ENCODE data around the gene TAGAP. TPM values are rescaled to one million over a fixed set of nuclear protein-coding genes. Genes with fewer than 3 reads are reported as not detected.

TAGAP gene
- total and polyA plus RNA-seq, 10 of the 15 experiments (the other 5 are each of a cell fraction or from before 2014, with no cell fraction given): 5.3 to 27.4 (median 18.9) TPM

- H3K79me2 ChIP-seq (ENCODE audit: control insufficient read depth, insufficient read depth, low read length): no peaks in the 10 kb centered on the region
- no peaks in the 10 kb centered on the region for H3K36me3 ChIP-seq (ENCODE audit: control insufficient read depth in 2 of 2, insufficient read depth in 2 of 2, low read length in 1 of 2)
- no peak overlapping the region for H3K4me3 ChIP-seq
- no peak for ATAC-seq
- in situ Hi-C loops (cut with MboI): no loop called here
- FAIRE-seq: no peak
- CTCF ChIA-PET: interaction anchor here (0.5 to 1.5 kb wide), 4 partner anchors 9 to 66 kb away, joined by 3 to 6 read pairs (median 3); no protein-coding TSS in a partner anchor
- H3K9me3 ChIP-seq (replicated peaks; ENCODE audit: control insufficient read depth, insufficient read depth, low read length): no peaks in the 10 kb centered on the region; the same call in 2 of the 3 replicates
- no TSS peak for BruUV-seq (replicated peaks)
- no peaks in the 10 kb centered on the region for H4K20me1 ChIP-seq (ENCODE audit: control insufficient read depth, insufficient read depth)
- SMC1A ChIA-PET (ENCODE audit: uncharacterized antibody, unreplicated experiment): interaction anchor here (0.8 to 3.9 kb wide), 9 partner anchors 11 to 34 kb away, joined by 3 to 19 read pairs (median 4); partner anchors contain the start of gene TAGAP
- WGBS (ENCODE audit: insufficient coverage, insufficient replicate concordance, low lambda C conversion rate, missing lambda C conversion rate): 43% methylated on average over 2 of the region's 2 CpGs
- POLR2A ChIA-PET: interaction anchor here (1.0 to 1.5 kb wide), 7 partner anchors 9 to 35 kb away, joined by 3 to 5 read pairs (median 4); partner anchors contain the start of gene TAGAP
- no peak overlapping the region for H3K9ac ChIP-seq (ENCODE audit: control insufficient read depth, insufficient read depth, low read length)
- no peaks in the 10 kb centered on the region for H3K4me1 ChIP-seq (ENCODE audit: control insufficient read depth, insufficient read depth, low read length)
- peaks cover 0 to 5% of the 10 kb centered on the region in 2 experiments; a peak in 2 of 4 replicates for H3K27me3 ChIP-seq (replicated peaks in 1 of 2; ENCODE audit: control insufficient read depth in 2 of 2, insufficient read depth in 2 of 2, low read length in 1 of 2)
- H2AFZ ChIP-seq (ENCODE audit: control insufficient read depth, low read depth, low read length): no peak overlapping the region
- no peak overlapping the region for H3K27ac ChIP-seq (ENCODE audit: control insufficient read depth, insufficient read depth)
- intact Hi-C loops (cut with micrococcal nuclease; ENCODE audit: unreplicated experiment): no loop called here
- no peak overlapping the region for H3K4me2 ChIP-seq (ENCODE audit: control insufficient read depth, insufficient read depth)
- RAD21 ChIA-PET (ENCODE audit: unreplicated experiment): interaction anchor here (0.8 to 1.5 kb wide), 4 partner anchors 29 to 66 kb away, joined by 3 to 5 read pairs (median 4); partner anchors contain the start of gene TAGAP
- DNase-seq (ENCODE audit: low read depth, low spot score): no peak
- TF ChIP-seq MTA2 (IDR thresholded peaks at IDR 0.05; ENCODE audit: low read depth) (no peak), E2F4 (IDR thresholded peaks at IDR 0.05; ENCODE audit: low read depth, low read length) (no peak), E4F1 (IDR thresholded peaks at IDR 0.05; ENCODE audit: borderline replicate concordance, partially characterized antibody) (no peak), ZBTB11 (CRISPR knock-in tag; IDR thresholded peaks at IDR 0.05) (no peak), RBBP5 (conservative IDR thresholded peaks at IDR 0.05) (no peak), JUND (IDR thresholded peaks at IDR 0.05; ENCODE audit: low read depth, low read length) (no peak)
These were observed 30.1 kb upstream of the TAGAP start for GRCh38 chr6:159074876-159075275.
